T-helper 9 cell (primary cell): ENCODE data around the gene EPN3.

Experiments used
- DNase-seq: peaks from one replicate; pipeline ENCODE4 v3.0.0-alpha.2; 2020

EPN3 gene

DNA sequence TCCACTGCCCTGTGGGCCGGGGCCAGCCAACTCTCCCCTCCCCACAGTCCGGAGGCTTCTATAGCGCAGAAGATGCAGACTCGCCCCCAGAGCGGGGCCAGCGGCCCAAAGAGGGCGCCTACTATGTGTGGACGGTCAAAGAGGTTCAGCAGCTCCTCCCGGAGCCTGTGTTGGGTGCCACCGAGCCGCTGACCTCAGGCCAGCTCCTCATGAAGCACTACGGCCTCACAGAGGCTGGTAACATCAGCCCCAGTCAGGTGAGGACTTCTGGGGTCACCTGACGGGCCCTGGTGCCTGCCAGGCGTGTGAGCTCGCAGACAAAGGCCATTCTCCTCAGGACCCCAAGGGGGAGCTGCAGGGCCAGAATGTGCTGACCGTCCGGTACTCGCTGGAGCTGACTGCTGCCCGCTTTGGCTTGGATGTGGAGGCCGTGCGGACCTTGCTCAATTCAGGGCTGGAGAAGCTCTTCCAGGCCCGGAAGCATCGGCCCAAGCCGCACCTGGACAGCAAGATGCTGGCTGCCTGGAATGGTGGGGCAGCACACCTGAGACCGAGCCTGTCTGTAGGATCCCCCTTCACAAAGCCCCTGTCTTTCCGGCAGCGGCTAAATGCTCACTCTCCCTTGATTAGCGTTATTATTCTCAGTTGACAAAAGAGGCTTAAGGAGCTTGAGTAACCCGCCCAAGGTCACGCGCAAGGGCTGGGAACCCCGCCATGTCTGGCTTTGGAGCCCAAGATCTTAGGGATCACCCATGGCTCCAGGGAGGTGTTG is 18.3 kb downstream of the EPN3 start:
- DNase-seq, result no peak

DNA sequence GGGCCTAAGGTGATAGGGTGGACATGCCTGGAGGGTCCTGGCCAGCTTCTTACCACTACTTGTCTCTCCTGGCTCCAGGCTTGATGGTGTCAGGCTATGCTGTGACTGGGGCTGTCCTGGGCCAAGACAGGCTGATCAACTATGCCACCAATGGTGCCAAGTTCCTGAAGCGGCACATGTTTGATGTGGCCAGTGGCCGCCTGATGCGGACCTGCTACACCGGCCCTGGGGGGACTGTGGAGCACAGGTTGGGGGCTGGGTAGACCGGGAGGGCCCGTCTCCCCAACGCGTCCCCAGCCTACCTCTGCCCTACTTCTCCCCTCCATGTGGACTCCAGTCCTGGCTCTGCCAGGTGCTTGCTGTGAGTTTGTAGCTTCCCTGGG is 18.9 kb downstream of the EPN3 start:
- no peak for DNase-seq

DNA sequence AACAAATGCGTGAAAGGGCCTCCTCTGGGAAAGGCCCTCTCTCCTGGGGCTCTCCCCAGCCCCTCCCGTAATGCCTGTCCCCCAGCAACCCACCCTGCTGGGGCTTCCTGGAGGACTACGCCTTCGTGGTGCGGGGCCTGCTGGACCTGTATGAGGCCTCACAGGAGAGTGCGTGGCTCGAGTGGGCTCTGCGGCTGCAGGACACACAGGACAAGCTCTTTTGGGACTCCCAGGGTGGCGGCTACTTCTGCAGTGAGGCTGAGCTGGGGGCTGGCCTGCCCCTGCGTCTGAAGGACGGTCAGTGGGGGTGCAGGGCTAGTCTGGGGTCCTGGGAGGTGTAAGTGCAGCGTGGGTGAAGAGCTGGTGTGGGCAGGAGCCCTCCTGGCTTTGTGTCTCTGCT is 19.3 kb downstream of the EPN3 start:
- DNase-seq, result no peak

- DNase-seq, result no peak
Observed at GRCh38 chr17:50554201-50554600, 21.7 kb downstream of the EPN3 start.

DNA sequence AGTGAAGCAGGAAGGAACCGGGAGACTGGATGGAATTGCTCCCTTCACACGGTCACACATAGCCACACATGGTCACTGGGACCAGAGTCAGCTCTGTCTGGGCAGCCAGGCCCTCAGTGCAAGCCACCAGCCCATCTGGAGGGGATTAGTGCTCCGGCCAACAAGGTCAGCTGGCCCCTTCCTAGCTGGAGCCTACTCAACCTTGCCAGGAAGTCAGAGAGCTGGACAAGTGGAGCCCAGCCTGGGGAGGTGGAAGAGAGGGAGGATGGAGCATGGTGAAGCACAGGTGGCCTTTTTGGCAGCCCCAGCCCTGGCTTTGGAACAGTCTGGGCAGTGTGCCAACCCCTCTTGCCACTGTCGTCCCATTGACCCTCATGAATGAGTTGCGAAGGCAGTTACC is 24.3 kb downstream of the EPN3 start:
- DNase-seq, result no peak

GRCh38 chr17:50557630-50558029 is 25.1 kb downstream of the EPN3 start:
- no peak for DNase-seq

DNA sequence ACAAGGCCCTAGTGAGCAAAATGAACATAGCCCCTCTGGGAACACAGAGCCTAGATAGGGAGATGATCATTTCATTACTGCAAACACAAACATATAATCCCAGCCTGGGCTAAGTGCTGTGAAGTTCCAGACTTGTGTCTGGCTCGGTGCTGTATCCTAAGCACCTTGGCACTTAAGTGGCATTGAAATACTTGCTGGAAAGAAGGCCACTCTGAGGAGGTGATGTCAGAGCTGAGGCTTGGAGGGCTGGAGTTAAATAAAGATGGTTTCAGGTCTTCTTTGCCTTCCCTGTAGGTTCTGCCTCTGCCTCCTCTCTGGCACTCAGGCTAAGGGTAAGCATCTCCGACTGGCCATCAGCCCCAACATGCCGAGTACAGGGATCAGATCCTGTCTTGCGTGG is 25.6 kb downstream of the EPN3 start:
- no peak for DNase-seq

DNA sequence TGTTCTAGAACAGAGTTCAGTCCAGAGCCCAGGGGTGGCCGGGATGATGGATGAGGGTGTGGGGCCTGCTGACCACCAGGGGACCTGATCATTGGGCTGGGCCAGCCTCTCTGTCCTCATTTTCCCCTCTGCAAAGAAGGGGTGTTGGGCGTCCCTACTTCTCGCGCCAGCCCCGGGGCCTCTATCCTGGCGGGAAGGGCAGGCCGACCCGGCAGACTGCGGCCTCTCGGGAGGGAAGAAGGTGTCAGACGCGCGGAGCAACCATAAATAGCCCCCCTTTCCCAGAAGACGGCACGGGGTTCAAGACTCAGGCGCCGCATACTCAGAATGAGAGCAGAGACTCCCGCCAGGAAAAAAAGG is 26.0 kb downstream of the EPN3 start:
- no peak for DNase-seq

DNA sequence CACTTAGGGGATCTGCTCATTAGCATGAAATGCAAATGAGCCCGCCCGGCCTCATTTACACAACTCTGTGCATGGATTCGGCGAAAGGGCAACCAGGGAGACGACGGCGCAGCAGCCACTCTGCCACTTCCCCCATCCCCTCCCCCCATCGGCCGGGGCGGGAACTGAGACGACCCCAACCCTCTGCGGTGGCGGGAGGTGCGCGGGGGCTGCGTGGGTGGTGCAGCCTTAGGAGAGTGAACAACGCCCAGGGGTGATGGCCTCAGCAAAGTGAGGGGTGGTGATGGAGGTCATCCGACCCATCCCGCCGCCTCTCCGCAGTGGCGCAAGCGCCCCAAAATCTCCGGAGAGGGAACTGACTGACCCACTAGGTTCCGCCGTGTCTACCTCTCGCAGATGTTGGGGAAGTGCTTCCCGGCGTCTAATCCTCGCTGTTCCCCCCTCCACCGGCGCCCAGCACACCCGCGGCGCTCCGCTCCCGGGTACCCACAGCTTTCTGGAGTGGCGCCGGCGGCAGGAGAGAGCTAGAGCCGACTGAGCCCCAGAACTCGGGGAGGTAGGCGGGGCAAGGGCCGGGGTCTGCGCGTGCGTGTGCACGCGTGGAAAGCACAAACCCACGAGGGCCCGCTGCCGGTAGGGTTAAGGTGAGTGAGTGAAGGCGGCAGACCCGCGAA is 26.5 kb downstream of the EPN3 start:
- no peak for DNase-seq

- DNase-seq, result no peak
Observed at GRCh38 chr17:50559674-50560184, 27.2 kb downstream of the EPN3 start.

- DNase-seq, result peak; percentile 82
Observed at GRCh38 chr17:50560185-50560824, 27.8 kb downstream of the EPN3 start, which contains the start of gene CACNA1G. CACNA1G (plus strand) TSS chr17:50560715; CDS start chr17:50561460, 745 bp downstream.

DNA sequence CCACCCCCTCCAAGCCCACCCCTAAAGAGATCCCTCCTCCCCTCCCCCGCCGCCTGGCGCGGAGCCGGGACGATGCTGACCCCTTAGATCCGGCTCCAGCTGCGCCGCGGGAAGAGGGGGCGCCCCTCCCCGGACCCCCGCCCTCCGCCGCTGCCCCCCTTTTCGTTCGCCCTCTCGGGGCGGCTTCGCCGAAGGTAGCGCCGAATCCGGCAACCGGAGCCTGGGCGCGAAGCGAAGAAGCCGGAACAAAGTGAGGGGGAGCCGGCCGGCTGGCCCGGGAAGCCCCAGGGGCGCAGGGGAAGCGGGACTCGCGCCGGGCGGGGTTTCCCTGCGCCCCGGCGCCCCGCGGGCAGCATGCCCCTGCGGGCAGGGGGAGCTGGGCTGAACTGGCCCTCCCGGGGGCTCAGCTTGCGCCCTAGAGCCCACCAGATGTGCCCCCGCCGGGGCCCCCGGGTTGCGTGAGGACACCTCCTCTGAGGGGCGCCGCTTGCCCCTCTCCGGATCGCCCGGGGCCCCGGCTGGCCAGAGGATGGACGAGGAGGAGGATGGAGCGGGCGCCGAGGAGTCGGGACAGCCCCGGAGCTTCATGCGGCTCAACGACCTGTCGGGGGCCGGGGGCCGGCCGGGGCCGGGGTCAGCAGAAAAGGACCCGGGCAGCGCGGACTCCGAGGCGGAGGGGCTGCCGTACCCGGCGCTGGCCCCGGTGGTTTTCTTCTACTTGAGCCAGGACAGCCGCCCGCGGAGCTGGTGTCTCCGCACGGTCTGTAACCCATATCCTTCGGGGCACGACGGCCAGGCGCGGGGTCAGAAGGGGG is 28.6 kb downstream of the EPN3 start:
- DNase-seq, result no peak

- DNase-seq, result no peak
Observed at GRCh38 chr17:50561746-50562141, 29.2 kb downstream of the EPN3 start.

- DNase-seq, result peak; percentile 19
Observed at GRCh38 chr17:50562242-50563091, 29.9 kb downstream of the EPN3 start.

- no peak for DNase-seq
Observed at GRCh38 chr17:50563092-50563511, 30.6 kb downstream of the EPN3 start.

DNA sequence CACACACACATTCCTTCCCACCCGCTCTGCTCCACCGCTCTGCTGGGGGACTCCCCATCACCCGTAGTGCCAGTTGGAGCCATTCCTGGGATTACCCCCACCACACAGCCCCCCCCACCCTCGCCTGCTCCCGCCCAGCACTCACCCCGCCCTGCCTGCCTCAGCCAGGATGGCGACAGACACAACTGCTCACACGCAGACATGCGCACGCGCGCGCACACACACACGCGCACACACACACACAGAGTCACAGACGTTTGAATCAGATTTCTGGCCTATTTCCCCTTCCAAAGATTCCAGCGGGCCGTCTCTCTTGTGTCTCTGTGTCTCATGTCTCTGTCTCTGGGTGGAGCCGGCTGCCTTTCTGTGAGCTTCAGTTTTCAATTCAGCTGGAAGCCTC is 32.4 kb downstream of the EPN3 start:
- DNase-seq, result no peak

DNA sequence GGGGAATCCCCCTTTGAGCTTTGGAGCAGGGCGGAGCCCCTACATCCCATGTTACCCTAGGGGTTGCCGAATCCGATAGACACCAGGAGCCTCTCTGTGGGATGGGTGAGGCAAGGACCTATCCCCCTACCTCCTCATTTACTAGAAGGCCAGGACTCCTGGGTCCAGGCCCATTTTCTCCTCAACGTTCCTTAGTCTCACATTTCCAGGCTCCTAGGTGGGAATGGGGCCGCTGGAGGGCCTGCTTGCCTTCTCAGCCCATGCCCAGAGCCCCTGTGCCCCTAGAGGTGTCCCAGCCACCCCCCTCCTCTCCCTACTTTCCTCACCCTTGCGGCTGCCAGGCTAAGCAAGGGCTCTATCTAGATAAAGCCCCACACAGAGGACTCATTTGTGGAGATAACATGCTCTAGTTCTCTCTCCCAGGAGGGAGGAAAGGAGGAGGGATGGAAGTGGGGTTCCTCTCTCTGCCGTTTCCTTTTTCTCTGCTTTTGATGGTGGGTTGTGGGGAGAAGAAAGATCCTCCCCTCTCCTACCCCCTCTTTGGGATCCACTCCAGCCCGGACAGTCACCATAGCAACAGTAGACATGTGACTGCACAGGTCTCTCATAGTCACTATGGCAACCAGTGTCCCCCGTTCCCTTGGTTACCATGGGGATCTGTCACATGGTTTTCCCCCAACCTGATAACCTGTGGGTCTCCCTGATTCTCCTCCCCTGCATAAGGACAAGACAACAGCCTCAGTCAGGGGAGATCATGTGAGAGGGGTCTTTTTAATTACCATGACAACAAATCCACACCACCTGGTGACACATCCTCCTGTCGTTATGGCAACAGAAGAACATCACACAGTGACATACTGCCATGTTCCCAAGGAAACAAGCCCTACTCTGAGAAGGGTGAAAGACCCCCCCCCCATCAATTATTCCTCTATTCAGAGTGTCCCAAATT is 33.1 kb downstream of the EPN3 start:
- DNase-seq, result no peak

GRCh38 chr17:50566886-50567285 is 34.4 kb downstream of the EPN3 start:
- DNase-seq, result no peak

DNA sequence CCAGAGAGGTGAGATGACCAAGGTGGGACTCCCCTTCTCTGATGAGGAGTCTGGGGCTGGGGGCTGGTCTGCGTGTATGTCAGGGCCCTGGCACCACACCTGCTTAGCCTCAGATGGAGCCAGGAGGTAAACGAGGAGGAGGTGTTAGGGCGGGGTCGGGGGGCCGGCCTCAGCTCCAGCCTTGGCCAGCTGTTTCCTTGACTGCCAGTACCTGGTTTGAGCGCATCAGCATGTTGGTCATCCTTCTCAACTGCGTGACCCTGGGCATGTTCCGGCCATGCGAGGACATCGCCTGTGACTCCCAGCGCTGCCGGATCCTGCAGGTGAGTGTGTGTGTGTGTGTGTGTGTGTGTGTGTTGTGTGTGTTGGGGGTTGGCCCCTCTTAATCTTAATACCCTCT is 36.1 kb downstream of the EPN3 start:
- DNase-seq, result no peak

DNA sequence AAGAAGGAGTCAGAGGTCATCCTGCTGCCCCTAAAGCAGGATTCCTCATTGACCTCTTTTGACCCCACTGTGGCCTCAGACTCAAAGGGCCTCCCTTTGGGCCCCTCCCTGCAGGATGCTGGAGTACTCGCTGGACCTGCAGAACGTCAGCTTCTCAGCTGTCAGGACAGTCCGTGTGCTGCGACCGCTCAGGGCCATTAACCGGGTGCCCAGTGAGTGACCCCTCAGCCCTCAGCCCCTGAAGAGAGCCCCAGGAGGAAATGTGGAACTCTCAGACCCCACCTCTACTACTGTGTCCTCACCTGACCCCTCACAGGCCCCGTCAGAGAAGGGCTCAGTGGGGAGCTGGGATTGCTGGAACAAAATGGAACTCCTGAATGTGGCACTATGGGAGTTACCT is 37.1 kb downstream of the EPN3 start:
- no peak for DNase-seq

- no peak for DNase-seq
Observed at GRCh38 chr17:50570032-50570431, 37.5 kb downstream of the EPN3 start.
